ENCODE results near the gene GABRG2.
"Not testable (repeated sequence)": the region's sequence is repeated elsewhere in the genome, so short reads cannot be mapped to it uniquely, and the experiment has no call there.

GABRG2 gene

DNA sequence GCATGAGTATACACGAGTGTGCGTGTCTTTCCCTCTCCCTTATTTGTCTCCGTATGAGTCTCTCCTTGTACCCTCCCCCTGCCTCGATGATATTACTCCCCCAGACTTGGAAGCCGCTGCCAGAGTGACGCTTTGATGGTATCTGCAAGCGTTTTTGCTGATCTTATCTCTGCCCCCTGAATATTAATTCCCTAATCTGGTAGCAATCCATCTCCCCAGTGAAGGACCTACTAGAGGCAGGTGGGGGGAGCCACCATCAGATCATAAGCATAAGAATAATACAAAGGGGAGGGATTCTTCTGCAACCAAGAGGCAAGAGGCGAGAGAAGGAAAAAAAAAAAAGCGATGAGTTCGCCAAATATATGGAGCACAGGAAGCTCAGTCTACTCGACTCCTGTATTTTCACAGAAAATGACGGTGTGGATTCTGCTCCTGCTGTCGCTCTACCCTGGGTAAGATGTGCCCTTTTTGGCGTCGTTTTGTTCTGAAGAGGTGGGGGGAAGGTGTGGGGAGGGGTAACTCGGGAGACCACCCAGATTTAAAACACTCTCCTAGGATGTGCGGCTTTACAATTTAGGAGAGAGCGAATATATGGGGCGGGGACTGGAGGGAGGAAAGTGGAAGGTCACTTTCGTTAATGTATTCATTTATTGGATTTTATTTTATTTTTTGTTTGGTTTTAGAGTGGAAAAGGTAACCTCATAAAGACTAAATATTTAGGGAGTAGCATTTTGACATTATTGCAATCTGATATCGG is at the start of gene GABRG2:
Gene GABRG2, plus strand, starts transcription at position 119 of the 757 bp plus-strand sequence. Its CDS starts 227 bp downstream, at position 346.
- DNase-seq = no peak

DNA sequence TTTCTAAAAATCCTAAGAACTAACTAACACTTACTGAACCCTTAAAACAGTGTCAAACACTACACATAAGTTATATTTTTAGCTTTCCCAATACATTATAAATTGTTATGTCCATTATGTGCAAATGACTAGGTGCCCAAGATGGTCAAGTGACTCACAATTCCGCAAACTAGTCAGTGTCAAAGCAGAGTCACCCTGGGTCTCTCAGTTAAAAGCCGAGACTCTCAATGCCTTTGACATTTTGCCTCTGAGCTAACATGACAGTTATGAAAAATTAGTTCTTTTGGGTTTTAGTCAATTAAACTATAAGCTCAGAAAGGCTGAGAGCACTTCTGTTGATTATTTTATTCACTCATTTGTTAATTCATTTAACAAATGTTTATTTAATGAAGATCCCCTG is 42.3 kb upstream of the GABRG2 start:
- no peak for DNase-seq

DNA sequence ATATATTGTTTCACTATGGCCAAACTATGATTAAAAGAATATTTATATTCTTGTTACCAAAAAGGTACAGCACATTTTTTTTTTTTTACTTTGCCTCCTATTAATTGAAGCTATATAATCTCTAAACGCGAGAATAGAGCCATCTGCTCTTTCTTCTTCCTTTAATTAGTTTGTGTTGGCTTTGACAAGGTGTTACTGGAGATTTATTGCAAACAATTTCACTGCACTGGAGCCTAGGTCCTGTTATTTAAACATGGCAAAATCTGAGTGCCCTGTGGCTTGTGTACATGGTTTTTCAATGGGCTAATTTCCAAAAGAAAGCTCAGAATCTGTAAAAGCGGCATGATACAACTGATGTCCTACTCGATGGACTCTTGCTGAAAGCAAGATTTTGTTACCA is 40.8 kb upstream of the GABRG2 start:
- no peak for DNase-seq

DNA sequence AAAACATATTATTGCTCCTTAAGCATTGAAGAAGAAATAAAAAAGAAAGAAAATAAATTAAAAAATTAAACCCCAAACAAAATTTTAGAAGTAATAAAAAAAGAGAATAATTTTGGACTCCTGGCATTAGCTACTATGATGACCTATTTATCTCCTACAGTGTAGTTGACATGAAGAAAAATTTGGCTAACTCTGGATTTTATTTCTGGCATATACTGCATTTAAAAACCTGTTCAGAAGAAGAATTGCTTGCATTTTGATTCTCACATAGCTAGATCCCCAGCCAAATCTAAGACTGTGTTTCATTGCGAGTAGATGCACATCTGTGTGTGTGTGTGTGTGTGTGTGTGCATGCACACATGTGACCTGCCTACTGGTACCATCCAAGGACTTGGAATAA is 30.1 kb upstream of the GABRG2 start:
- no peak for DNase-seq

GRCh38 chr5:162047279-162047678 is 20.3 kb upstream of the GABRG2 start:
- no peak for DNase-seq

GRCh38 chr5:162052676-162053075 is 14.9 kb upstream of the GABRG2 start:
- no peak for DNase-seq

DNA sequence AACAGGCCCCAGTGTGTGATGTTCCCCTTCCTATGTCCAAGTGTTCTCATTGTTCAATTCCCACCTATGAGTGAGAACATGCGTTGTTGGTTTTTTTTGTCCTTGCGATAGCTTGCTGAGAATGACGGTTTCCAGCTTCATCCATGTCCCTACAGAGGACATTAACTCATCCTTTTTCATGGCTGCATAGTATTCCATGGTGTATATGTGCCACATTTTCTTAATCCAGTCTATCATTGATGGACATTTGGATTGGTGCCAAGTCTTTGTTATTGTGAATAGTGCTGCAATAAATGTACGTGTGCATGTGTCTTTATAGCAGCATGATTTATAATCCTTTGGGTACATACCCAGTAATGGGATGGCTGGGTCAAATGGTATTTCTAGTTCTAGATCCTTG is 12.5 kb upstream of the GABRG2 start:
- DNase-seq = not testable (repeated sequence)

DNA sequence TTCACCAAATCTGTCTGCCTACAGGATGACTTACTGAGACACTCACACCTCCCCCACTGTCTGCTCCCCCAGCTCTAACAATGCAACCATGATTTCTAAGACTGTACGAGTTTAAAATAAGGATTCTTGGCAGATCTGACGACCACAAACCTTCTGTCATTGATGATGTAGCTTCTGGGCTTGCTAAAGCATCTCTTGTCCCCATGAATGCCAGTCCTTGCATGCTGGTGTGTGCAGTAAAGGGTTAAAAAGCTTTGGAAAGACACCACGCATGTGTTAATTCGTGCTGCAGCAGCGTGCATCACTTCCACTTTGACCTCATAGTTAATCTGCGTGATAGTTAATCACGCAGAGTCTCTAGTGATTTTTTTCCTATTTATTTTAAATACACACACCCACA is 411 bp upstream of the GABRG2 start:
- DNase-seq = no peak

DNA sequence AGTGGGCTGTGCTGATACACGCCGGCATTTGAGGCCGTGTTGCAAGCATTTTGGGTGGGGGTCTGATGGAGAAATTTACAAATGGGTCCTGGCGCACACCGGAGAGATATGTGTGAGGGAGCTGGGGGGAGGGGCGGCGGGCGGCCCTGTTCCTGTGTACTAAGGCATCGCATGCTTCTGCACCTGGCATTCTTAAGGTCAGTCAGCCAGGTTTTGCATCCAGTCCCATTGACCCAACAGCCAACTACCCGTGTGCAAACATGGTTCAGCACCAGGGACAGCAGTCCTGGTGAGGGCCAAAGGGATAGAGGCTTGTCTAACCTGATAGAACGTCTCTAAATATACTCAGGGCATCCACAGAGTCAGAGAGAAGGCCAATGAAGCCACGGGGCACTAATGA is 839 bp downstream of the GABRG2 start:
- DNase-seq = no peak

- no peak for DNase-seq
Observed at GRCh38 chr5:162068936-162069335, 1.4 kb downstream of the GABRG2 start.

DNA sequence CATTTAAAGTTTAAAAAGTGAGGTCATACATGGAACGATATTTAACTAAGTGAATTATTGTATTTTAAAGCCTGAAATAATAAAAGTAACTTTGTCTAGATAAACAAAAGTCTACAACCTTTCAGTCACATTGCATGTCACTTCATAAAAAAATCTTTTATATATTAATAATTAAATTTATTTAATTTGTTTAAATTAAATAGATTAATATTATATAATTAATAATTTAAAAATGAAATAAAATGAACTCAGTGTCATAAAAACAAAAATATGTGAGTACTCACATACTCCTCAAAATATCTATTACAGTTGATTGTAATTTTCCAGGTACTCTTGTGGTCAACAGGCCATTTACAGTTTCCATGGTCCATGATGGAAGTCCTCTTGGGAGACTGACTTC is 11.2 kb downstream of the GABRG2 start:
- no peak for DNase-seq

DNA sequence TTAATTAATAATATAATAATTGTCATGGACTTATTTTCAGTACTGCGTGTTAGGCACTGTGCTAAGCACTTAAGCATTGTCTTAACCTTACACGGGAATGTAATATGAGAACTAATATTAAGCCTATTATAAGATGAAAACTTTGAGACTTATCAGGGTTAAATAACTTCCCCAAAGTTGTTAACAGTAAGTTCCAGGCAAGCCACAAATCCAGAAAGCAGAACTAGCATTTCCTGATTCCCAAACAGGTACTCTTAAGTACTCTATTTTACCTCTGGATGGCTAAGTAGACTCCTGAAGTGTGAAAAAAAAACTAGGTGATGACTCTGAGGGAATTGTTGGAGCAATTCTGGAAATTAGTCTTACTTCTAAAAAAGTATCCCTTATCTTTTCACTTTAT is 23.8 kb downstream of the GABRG2 start:
- DNase-seq = no peak

- no peak for DNase-seq
Observed at GRCh38 chr5:162096448-162096847, 28.9 kb downstream of the GABRG2 start.

GRCh38 chr5:162107591-162107990 is 40.0 kb downstream of the GABRG2 start:
- DNase-seq = no peak

DNA sequence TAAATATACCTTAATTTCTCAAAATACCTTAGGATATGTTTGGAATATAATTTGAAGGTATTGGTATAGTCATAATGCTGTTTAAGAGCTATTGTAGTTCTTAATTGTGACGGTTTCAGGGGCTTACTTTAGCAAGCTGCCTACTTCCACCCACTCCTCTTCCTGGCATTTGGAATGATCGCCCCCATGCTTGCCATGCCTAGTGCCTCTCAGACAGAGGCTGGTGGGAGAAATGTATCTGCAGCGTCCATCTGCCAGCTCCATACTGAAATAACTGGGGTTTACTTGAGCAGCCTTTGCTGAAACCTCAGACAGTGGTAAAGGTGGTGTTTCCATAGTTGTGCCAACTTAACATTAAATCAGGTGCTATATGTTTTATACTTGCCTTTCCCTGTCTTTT is 52.2 kb downstream of the GABRG2 start:
- no peak for DNase-seq

DNA sequence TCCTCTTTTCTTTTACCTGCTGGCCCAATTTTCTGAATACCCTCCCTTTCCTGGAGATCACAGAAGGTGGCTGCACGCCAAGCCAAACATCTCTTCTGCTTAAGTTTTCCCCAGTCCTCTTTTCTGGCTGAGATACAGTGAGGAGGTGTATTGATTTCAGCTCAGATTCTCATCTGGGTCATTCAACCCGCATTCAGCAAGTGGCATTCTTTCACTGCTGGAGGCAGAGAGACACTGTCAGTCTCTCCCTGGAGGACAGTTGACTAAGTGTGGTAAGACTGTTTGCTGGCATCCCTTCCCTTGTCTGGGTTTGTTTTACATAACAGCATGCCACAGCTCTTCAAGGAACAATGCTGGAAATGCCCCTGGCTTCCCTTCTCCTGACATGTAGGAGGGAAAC is 60.5 kb downstream of the GABRG2 start:
- DNase-seq = no peak

GRCh38 chr5:162132348-162132747 is 64.8 kb downstream of the GABRG2 start:
- no peak for DNase-seq

DNA sequence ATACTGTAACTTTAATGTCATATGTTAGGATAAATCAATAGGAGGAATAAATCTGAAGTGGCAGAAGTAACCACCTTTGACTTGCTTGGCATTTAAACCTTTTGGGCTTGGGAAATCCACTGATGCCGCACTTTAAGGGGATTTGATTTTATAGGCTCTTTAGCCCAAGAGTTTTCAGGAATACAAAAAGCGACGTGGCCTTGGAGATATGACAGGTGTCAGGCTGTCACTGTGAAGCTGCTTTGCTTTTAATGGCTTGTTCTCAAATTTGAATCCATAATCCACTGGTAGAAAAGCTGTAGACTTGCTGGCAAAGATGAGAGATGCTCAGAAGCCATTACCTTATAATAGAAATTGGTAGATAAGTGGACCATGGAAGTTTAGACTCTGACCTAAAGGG is 71.6 kb downstream of the GABRG2 start:
- no peak for DNase-seq

DNA sequence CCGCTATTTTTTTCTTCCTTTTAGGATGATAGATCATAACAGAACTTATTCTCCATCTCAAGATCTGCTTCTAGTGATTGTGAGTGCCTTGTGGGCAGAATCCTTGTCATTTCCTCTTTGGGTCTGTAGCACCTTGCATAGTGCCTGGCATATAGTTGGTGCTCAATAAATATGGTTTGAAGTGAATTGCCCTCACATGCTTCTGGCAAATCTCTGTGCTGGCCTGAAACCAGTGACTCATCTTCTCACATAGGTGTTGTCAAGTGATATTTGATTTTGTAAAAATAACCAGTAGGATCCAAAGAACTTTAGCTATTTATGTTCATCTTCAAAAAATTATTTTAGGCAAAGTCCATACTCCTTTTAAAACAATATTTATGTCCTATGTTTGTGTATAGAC is 86.7 kb downstream of the GABRG2 start:
- no peak for DNase-seq

DNA sequence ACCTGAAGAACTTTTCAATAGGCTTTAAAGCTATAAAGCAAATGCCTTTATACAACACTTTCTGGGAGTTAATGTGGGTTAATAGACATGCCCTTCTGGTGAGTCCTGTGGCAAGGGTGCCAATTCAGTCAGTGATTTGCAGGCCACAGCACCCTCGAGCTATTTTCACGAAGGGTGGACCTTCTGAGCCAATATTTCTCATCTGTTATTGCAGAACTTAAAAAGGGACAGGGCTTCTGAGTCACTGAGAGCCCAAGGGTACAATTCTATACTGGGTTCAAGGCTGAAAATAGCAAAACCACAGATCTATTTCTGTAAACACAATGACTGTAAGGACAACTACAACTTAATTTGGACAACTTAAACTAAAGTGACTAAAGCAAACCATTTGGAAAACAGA is 92.8 kb downstream of the GABRG2 start:
- no peak for DNase-seq

- DNase-seq = no peak
Observed at GRCh38 chr5:162163663-162164062, 96.1 kb downstream of the GABRG2 start.

DNA sequence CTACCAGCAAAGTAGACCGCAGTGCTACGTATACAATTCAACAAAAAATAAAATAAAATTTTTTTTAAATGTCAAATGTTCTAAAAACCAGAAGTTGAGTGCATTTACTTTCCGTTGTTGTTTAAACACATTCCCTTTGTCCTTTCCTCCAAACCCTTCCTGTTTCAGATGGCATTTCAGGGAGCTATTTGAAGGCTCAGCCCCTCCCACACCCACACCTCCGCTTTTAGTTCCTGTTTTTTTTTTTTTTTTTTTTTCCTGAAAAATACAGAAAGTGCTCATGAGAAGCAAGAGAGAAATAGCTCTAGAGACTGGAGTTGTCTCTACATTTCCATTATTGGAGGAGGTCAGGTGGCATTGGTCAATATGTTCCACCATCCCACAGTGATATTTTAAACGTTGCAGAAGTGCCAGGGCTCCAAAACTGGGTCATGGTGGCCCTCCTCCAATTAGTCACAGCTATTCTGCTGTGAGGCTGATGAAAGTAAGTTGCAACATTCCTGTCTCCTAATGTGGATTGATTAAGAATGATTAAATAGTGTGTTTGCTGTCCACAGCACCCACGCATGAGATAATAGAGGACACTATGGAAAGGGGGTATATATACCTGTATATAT is 106.9 kb downstream of the GABRG2 start:
- DNase-seq = no peak

DNA sequence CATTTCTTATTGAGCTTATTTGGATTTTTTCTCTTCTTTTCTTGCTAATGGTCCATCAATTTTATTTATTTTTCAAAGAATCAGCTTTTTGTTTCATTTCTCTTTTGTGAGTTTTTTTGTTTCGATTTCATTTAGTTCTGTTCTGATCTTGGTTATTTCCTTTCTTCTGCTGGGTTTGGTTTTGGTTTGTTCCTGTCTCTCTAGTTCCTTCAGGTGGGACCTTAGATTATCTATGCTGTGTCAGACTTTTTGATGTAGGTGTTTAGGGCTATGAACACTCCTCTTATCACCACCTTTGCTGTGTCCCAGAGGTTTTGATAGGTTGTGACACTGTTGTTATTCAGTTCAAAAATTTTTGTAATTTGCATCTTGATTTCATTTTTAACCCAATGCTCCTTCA is 119.8 kb downstream of the GABRG2 start:
- DNase-seq = no peak

- no peak for DNase-seq
Observed at GRCh38 chr5:162189719-162190118, 122.1 kb downstream of the GABRG2 start.

GRCh38 chr5:162193012-162193411 is 125.4 kb downstream of the GABRG2 start:
- no peak for DNase-seq

Data from activated naive CD4-positive, alpha-beta T cell treated with Interleukin-2 at 50 U/mL for 16 hours (primary cell).